SKM-1 (cell line): ENCODE measurements around the gene SLAMF7.

Experiments used
- DNase-seq: peaks from one replicate; lab custom pipeline; 2025; ENCODE audit not compliant: unreplicated experiment; lab: John Stamatoyannopoulos, UW

SLAMF7 gene

DNA sequence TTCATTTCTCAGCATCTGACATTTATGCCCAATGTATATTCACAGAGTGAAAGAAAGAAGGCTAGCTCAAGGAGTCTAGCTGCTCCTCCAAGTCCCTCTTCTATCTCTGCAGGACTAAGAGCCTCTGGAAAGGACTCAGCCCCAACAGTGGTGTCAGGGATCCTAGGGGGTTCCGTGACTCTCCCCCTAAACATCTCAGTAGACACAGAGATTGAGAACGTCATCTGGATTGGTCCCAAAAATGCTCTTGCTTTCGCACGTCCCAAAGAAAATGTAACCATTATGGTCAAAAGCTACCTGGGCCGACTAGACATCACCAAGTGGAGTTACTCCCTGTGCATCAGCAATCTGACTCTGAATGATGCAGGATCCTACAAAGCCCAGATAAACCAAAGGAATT is 60.6 kb downstream of the SLAMF7 start:
- no peak for DNase-seq

DNA sequence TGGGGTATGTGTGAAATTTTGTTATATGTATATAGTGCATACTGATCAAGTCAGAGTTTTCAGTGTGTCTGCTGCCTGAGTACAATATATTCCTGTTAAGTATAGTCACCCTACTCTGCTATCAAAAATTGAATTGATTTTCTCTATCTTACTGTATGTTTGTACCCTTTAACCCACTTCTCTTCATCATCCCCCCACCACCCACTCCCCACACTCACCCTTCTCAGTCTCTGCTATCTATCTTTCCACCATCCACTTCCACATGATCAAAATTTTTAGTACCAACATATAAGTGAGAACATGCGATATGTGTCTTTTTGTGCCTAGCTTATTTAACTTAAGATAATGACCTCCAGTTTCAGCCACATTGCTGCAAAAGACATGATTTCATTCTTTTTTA is 61.1 kb downstream of the SLAMF7 start:
- DNase-seq: no peak

DNA sequence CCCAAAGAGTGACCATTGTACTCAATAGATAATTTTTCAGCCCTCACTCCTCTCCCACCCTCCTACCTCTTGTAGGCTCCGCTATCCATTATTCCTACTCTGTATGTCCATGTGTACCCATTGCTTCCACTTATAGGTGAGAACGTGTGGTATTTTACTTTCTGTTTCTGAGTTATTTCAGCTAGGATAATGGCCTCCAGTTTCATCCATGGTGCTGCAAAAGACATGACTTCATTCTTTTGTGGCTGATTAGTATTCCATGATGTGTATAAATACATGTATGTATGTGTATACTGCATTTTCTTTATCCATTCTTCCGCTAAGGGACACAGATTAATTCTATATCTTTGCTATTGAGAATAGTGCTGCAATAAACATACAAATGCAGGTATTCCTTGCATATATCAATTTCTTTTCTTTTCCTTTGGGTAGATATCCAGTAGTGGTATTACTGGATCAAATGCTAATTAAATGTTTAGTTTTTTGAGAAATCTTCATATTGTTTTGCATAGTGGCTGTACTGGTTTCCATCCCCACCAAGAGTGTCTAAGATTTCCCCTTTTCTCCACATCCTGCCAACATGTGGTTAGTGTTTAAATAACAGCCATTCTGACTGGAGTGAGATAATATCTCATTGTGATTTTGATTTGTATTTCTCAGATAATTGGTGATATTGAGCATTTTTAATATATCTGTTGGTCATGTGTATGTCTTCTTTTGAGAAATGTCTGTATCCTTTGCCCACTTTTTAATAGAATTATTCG is 61.8 kb downstream of the SLAMF7 start:
- DNase-seq: no peak

DNA sequence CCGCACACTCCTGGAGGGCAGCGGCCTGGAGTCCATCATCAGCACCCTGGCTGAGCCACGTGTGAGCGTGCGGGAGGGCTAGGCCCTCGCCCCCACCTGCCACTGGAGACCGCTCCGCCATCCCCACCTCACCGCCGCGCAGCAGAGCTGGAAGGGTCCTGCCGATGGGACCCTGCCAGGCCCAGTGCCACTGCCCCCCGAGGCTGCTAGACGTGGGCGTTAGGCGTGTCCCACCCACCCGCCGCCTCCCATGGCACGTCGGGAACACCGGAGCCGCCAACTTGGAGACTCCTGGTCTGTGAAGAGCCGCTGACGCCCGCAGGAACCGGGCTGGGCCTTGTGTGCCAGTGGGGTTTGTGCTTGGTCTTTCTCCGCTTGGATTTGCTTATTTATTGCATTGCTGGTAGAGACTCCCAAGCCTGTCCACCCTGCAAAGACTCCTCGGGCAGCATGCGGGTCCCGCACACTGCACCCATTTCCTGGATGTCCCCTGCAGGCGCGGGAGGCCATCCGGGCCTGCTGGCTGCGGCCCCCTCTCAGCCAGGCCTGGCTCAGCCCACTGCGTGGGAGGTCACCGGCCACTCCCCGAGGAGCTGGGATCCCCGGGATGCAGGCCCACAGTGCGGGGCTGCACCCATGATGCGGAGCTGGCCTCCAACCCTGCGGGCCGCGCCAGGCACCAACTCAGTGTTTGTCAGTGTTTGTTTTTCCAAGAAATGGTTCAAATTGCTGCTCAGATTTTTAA is 63.0 kb downstream of the SLAMF7 start:
- no peak for DNase-seq
